Omental fat pad (tissue), 4 donors: ENCODE measurements around the gene NHSL1. TPM values are rescaled to one million over a fixed set of nuclear protein-coding genes. Genes with fewer than 3 reads are reported as not detected.

Source experiments
- ATAC-seq: fragments of 150-250 bp; one replicate; pipeline ENCODE4 v1.9.1; 2016; ENCODE audit warnings: mild to moderate bottlenecking, moderate library complexity; ENCODE audit not compliant: low FRiP score
- DNase-seq: peaks from one replicate; pipeline ENCODE4 v3.0.0-alpha.2; 2019; ENCODE audit warnings: low spot score
- CTCF ChIP-seq, 3 donors: fragments of 450-650 bp; IDR thresholded peaks; one replicate each; pipeline ENCODE4 v1.5.1; 2016 to 2017; ENCODE audit warnings: antibody characterized with exemption in 3 of 3, mild to moderate bottlenecking in 3 of 3, moderate library complexity in 2 of 3
- total RNA-seq, 4 donors: library from RNA; depleted of rRNA; stranded (reverse); fragments of >200 nt; gene quantifications; one replicate each; pipeline ENCODE4 v1.1.0, GENCODE V29; 2016

NHSL1 gene
- total RNA-seq, 4 donors from 2014 or later, result 15.9 to 23.2 (median 18.4) TPM

- DNase-seq, result no peak
- no peak for ATAC-seq
- TF ChIP-seq CTCF (IDR thresholded peaks at IDR 0.05), result no peak
Observed at GRCh38 chr6:138451043-138451442, 48.3 kb downstream of the NHSL1 start.

GRCh38 chr6:138450445-138450844 is 48.8 kb downstream of the NHSL1 start:
- no peak for DNase-seq
- TF ChIP-seq CTCF (IDR thresholded peaks at IDR 0.05), result no peak
- ATAC-seq, result no peak

GRCh38 chr6:138446821-138447220 is 52.5 kb downstream of the NHSL1 start:
- no peak for DNase-seq
- no peak for ATAC-seq
- no peak for TF ChIP-seq CTCF (IDR thresholded peaks at IDR 0.05)

- TF ChIP-seq CTCF (IDR thresholded peaks at IDR 0.05), result no peak
- ATAC-seq (no peak), DNase-seq (no peak)
Observed at GRCh38 chr6:138443979-138444378, 55.3 kb downstream of the NHSL1 start.

GRCh38 chr6:138442663-138443062 is 56.6 kb downstream of the NHSL1 start:
- ATAC-seq (peak; percentile 28), DNase-seq (no peak)
- no peak for TF ChIP-seq CTCF (IDR thresholded peaks at IDR 0.05)

- no peak for DNase-seq
- no peak for ATAC-seq
Observed at GRCh38 chr6:138441965-138442364, 57.3 kb downstream of the NHSL1 start.

More at GRCh38 chr6:138441965-138442364, 57.3 kb downstream of the NHSL1 start:
- no peak for TF ChIP-seq CTCF (IDR thresholded peaks at IDR 0.05)
